ENCODE measurements around the gene ASB1.

The ASB1 gene

GRCh38 chr2:238473523-238473922, 46.8 kb downstream of the ASB1 start:
- DNase-seq, result no peak

- no peak for DNase-seq
These were observed 48.3 kb downstream of the ASB1 start for GRCh38 chr2:238475034-238475433.

- no peak for DNase-seq
These were observed 48.8 kb downstream of the ASB1 start for GRCh38 chr2:238475566-238475965.

- no peak for DNase-seq
These were observed 49.5 kb downstream of the ASB1 start for GRCh38 chr2:238476258-238476657.

GRCh38 chr2:238478216-238478615, 51.5 kb downstream of the ASB1 start:
- DNase-seq, result no peak

- no peak for DNase-seq
These were observed 53.1 kb downstream of the ASB1 start for GRCh38 chr2:238479847-238480246.

GRCh38 chr2:238483021-238483420, 56.3 kb downstream of the ASB1 start:
- no peak for DNase-seq

GRCh38 chr2:238483656-238484055, 56.9 kb downstream of the ASB1 start:
- no peak for DNase-seq

GRCh38 chr2:238484522-238485452, 58.1 kb downstream of the ASB1 start:
- no peak for DNase-seq

GRCh38 chr2:238486123-238486848, 59.6 kb downstream of the ASB1 start:
- no peak for DNase-seq

- no peak for DNase-seq
These were observed 60.4 kb downstream of the ASB1 start for GRCh38 chr2:238487134-238487533.

GRCh38 chr2:238487652-238488346, 61.1 kb downstream of the ASB1 start:
- no peak for DNase-seq

- DNase-seq, result no peak
These were observed 61.7 kb downstream of the ASB1 start for GRCh38 chr2:238488347-238488826.

- no peak for DNase-seq
These were observed 62.7 kb downstream of the ASB1 start for GRCh38 chr2:238489431-238489830.

GRCh38 chr2:238489896-238490295, 63.2 kb downstream of the ASB1 start:
- no peak for DNase-seq

- DNase-seq, result no peak
These were observed 66.1 kb downstream of the ASB1 start for GRCh38 chr2:238492840-238493239.

- no peak for DNase-seq
These were observed 66.7 kb downstream of the ASB1 start for GRCh38 chr2:238493411-238493810.

GRCh38 chr2:238493880-238494572, 67.3 kb downstream of the ASB1 start:
- DNase-seq, result no peak

GRCh38 chr2:238494573-238494961, 67.8 kb downstream of the ASB1 start:
- no peak for DNase-seq

GRCh38 chr2:238495422-238495821, 68.7 kb downstream of the ASB1 start:
- DNase-seq, result no peak

GRCh38 chr2:238496756-238497609, 70.3 kb downstream of the ASB1 start:
- DNase-seq, result no peak

GRCh38 chr2:238497610-238498005, 70.9 kb downstream of the ASB1 start:
- DNase-seq, result no peak

Data from NCI-H146 (cell line).